ENCODE data around the gene GIGYF1.
A peak's percentile ranks its signal among the peaks of the same experiment; 100 is the strongest.

Gene GIGYF1

GRCh38 chr7:100639995-100640516, 54.0 kb downstream of the GIGYF1 start:
- no peak for DNase-seq
- Histone ChIP-seq H3K27ac (ENCODE audit: low read depth, low read length) (no peak overlapping the region), H3K4me3 (ENCODE audit: low read depth, low read length) (no peak overlapping the region), H4K91ac (ENCODE audit: low read depth, low read length) (no peak overlapping the region), H3K4me1 (ENCODE audit: control insufficient read depth in 1 of 2, insufficient read depth in 2 of 2, low read length in 2 of 2) (no peaks in the 10 kb centered on the region), H3K9ac (ENCODE audit: low read length) (no peak overlapping the region), H2BK12ac (ENCODE audit: low read length) (no peak overlapping the region), H2AK5ac (ENCODE audit: low read length) (no peak overlapping the region), H2BK120ac (ENCODE audit: insufficient read depth, low read length, poor library complexity) (no peak overlapping the region), H3K27me3 (ENCODE audit: insufficient read depth, low read length) (no peaks in the 10 kb centered on the region), H3K9me3 (ENCODE audit: insufficient read depth, low read depth, low read length) (no peaks in the 10 kb centered on the region), H4K12ac (ENCODE audit: low read depth, low read length) (no peak overlapping the region), H3K23ac (ENCODE audit: low read length) (no peak overlapping the region), H3K79me1 (ENCODE audit: low read length) (no peaks in the 10 kb centered on the region), H3K79me2 (ENCODE audit: control insufficient read depth, insufficient read depth, low read length, poor library complexity) (no peaks in the 10 kb centered on the region), H3K14ac (ENCODE audit: low read length) (no peak overlapping the region), H3K4me2 (ENCODE audit: low read length) (no peak overlapping the region), H2AFZ (ENCODE audit: insufficient read depth, low read length, poor library complexity) (no peak overlapping the region), H4K8ac (ENCODE audit: low read depth, low read length) (no peak overlapping the region), H3K18ac (ENCODE audit: low read length) (no peak overlapping the region), H3K36me3 (ENCODE audit: control insufficient read depth in 1 of 2, insufficient read depth in 2 of 2, low read length in 2 of 2) (no peaks in the 10 kb centered on the region), H3K4ac (ENCODE audit: low read depth, low read length) (no peak overlapping the region), H2BK5ac (ENCODE audit: low read depth, low read length, poor library complexity) (no peak overlapping the region)
- WGBS (ENCODE audit: extremely low coverage, insufficient coverage, insufficient read length), result no CpG with 5 or more reads among the region's 17 CpGs

- Histone ChIP-seq H2AK5ac (ENCODE audit: low read length) (no peak overlapping the region), H4K8ac (ENCODE audit: low read depth, low read length) (peak overlapping the region; percentile 73), H3K79me2 (ENCODE audit: control insufficient read depth, insufficient read depth, low read length, poor library complexity) (peaks cover 3% of the 10 kb centered on the region), H3K9ac (ENCODE audit: low read length) (no peak overlapping the region), H3K4me2 (ENCODE audit: low read length) (peak overlapping the region; percentile 67), H3K36me3 (ENCODE audit: control insufficient read depth in 1 of 2, insufficient read depth in 2 of 2, low read length in 2 of 2) (no peaks in the 10 kb centered on the region), H3K79me1 (ENCODE audit: low read length) (no peaks in the 10 kb centered on the region), H3K14ac (ENCODE audit: low read length) (peak overlapping the region; percentile 14), H2BK12ac (ENCODE audit: low read length) (no peak overlapping the region), H2AFZ (ENCODE audit: insufficient read depth, low read length, poor library complexity) (peak overlapping the region; percentile 19), H3K18ac (ENCODE audit: low read length) (peak overlapping the region; percentile 56), H3K4me3 (ENCODE audit: low read depth, low read length) (peak overlapping the region; percentile 32), H3K4ac (ENCODE audit: low read depth, low read length) (no peak overlapping the region), H2BK120ac (ENCODE audit: insufficient read depth, low read length, poor library complexity) (no peak overlapping the region), H4K91ac (ENCODE audit: low read depth, low read length) (no peak overlapping the region), H3K4me1 (ENCODE audit: control insufficient read depth in 1 of 2, insufficient read depth in 2 of 2, low read length in 2 of 2) (peaks cover 7% of the 10 kb centered on the region in 2 experiments), H3K27ac (ENCODE audit: low read depth, low read length) (no peak overlapping the region), H4K12ac (ENCODE audit: low read depth, low read length) (peak overlapping the region; percentile 65), H3K27me3 (ENCODE audit: insufficient read depth, low read length) (peaks cover 9% of the 10 kb centered on the region), H3K9me3 (ENCODE audit: insufficient read depth, low read depth, low read length) (peaks cover 2% of the 10 kb centered on the region), H3K23ac (ENCODE audit: low read length) (peak overlapping the region; percentile 47), H2BK5ac (ENCODE audit: low read depth, low read length, poor library complexity) (no peak overlapping the region)
- no CpG with 5 or more reads among the region's 72 CpGs for WGBS (ENCODE audit: extremely low coverage, insufficient coverage, insufficient read length)
- DNase-seq, result peak; percentile 31 to 62
Observed at GRCh38 chr7:100632951-100633717, 60.9 kb downstream of the GIGYF1 start.

DNA sequence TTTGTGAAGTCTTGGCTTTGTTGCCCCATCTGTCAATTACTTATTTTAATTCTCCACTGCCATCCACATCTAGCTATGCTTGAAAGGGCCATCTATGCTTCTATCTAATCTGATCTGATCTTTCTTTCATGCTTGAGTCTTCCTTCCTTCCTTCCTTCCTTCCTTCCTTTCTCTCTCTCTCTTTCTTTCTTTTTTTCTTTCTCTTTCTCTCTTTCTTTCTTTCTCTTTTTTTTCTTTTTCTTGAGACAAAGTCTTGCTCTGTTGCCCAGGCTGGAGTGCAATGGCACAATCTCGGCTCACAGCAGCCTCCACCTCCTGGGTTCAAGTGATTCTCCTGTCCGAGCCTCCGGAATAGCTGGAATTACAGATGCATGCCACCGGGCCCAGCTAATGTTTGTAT, 64.0 kb downstream of the GIGYF1 start:
- Histone ChIP-seq H2AK5ac (ENCODE audit: low read length) (no peak overlapping the region), H2BK12ac (ENCODE audit: low read length) (no peak overlapping the region), H3K14ac (ENCODE audit: low read length) (no peak overlapping the region), H3K9ac (ENCODE audit: low read length) (no peak overlapping the region), H4K91ac (ENCODE audit: low read depth, low read length) (no peak overlapping the region), H3K18ac (ENCODE audit: low read length) (no peak overlapping the region), H3K36me3 (ENCODE audit: control insufficient read depth in 1 of 2, insufficient read depth in 2 of 2, low read length in 2 of 2) (no peaks in the 10 kb centered on the region), H2BK120ac (ENCODE audit: insufficient read depth, low read length, poor library complexity) (no peak overlapping the region), H3K4me1 (ENCODE audit: control insufficient read depth in 1 of 2, insufficient read depth in 2 of 2, low read length in 2 of 2) (peaks cover 7 to 11% of the 10 kb centered on the region in 2 experiments), H3K27me3 (ENCODE audit: insufficient read depth, low read length) (peaks cover 16% of the 10 kb centered on the region), H3K23ac (ENCODE audit: low read length) (no peak overlapping the region), H3K4me2 (ENCODE audit: low read length) (no peak overlapping the region), H3K4me3 (ENCODE audit: low read depth, low read length) (no peak overlapping the region), H3K27ac (ENCODE audit: low read depth, low read length) (no peak overlapping the region), H2AFZ (ENCODE audit: insufficient read depth, low read length, poor library complexity) (no peak overlapping the region), H3K4ac (ENCODE audit: low read depth, low read length) (no peak overlapping the region), H4K8ac (ENCODE audit: low read depth, low read length) (no peak overlapping the region), H2BK5ac (ENCODE audit: low read depth, low read length, poor library complexity) (no peak overlapping the region), H3K79me2 (ENCODE audit: control insufficient read depth, insufficient read depth, low read length, poor library complexity) (peaks cover 3% of the 10 kb centered on the region), H4K12ac (ENCODE audit: low read depth, low read length) (no peak overlapping the region), H3K79me1 (ENCODE audit: low read length) (no peaks in the 10 kb centered on the region), H3K9me3 (ENCODE audit: insufficient read depth, low read depth, low read length) (peaks cover 6% of the 10 kb centered on the region)
- no peak for DNase-seq
- WGBS (ENCODE audit: extremely low coverage, insufficient coverage, insufficient read length), result no CpG with 5 or more reads among the region's 4 CpGs

All from trophoblast cell (in vitro differentiated cells and primary cell).